GM19043 (cell line): ENCODE data around the gene BMPR1A.
"Not testable (repeated sequence)": the region's sequence is repeated elsewhere in the genome, so short reads cannot be mapped to it uniquely, and the experiment has no call there.

Source experiments
- ATAC-seq: cut with Tn5 transposase; IDR thresholded peaks from one replicate; pipeline ENCODE4 v1.9.1; 2021; ENCODE audit warnings: low read depth; ENCODE audit not compliant: unreplicated experiment

Gene BMPR1A

GRCh38 chr10:86931872-86932271 lies 175.5 kb downstream of the BMPR1A start:
- no peak for ATAC-seq

- ATAC-seq, result no peak
Measured at GRCh38 chr10:86932674-86933073, 176.3 kb downstream of the BMPR1A start.

- ATAC-seq, result not testable (repeated sequence)
Measured at GRCh38 chr10:86934162-86934711, 177.8 kb downstream of the BMPR1A start.

GRCh38 chr10:86936661-86937501 lies 180.5 kb downstream of the BMPR1A start:
- ATAC-seq, result no peak

- ATAC-seq, result no peak
Measured at GRCh38 chr10:86937502-86938154, 181.2 kb downstream of the BMPR1A start.

- ATAC-seq, result no peak
Measured at GRCh38 chr10:86938260-86938659, 181.8 kb downstream of the BMPR1A start.

- ATAC-seq, result not testable (repeated sequence)
Measured at GRCh38 chr10:86940076-86940475, 183.7 kb downstream of the BMPR1A start.

- ATAC-seq, result no peak
Measured at GRCh38 chr10:86940677-86941076, 184.3 kb downstream of the BMPR1A start.

GRCh38 chr10:86941426-86941825 lies 185.0 kb downstream of the BMPR1A start:
- no peak for ATAC-seq

GRCh38 chr10:86941991-86942421 lies 185.6 kb downstream of the BMPR1A start:
- no peak for ATAC-seq

GRCh38 chr10:86942441-86943315 lies 186.3 kb downstream of the BMPR1A start:
- no peak for ATAC-seq

GRCh38 chr10:86943316-86944030 lies 187.1 kb downstream of the BMPR1A start:
- no peak for ATAC-seq

GRCh38 chr10:86944031-86944419 lies 187.6 kb downstream of the BMPR1A start:
- no peak for ATAC-seq

GRCh38 chr10:86944471-86944870 lies 188.1 kb downstream of the BMPR1A start:
- ATAC-seq, result no peak

GRCh38 chr10:86944907-86945306 lies 188.5 kb downstream of the BMPR1A start:
- no peak for ATAC-seq

- ATAC-seq, result no peak
Measured at GRCh38 chr10:86945361-86946212, 189.2 kb downstream of the BMPR1A start.

- no peak for ATAC-seq
Measured at GRCh38 chr10:86946213-86947155, 190.1 kb downstream of the BMPR1A start.

GRCh38 chr10:86947806-86948205 lies 191.4 kb downstream of the BMPR1A start:
- ATAC-seq, result not testable (repeated sequence)
